ENCODE data around the gene ARL5C. TPM values are rescaled to one million over a fixed set of nuclear protein-coding genes. Genes with fewer than 3 reads are reported as not detected.

Gene ARL5C
- total RNA-seq, 4 donors from 2014 or later: not detected

- Histone ChIP-seq H3K9me3 (no peaks in the 10 kb centered on the region), H3K27ac (no peak overlapping the region), H3K4me3 (no peak overlapping the region), H3K27me3 (no peaks in the 10 kb centered on the region), H3K4me1 (no peaks in the 10 kb centered on the region), H3K36me3 (no peaks in the 10 kb centered on the region)
- 80 to 89% methylated on average over 1 to 7 of the region's 7 CpGs for WGBS, 2 donors (ENCODE audit: low coverage in 1 of 2)
- intact Hi-C loops (cut with DNase I; ENCODE audit: low total_unique reads) (no loop called here), in situ Hi-C loops (cut with MboI; ENCODE audit: low pct_ligation_motif_present in 1 of 4, low pct_unique_long_range_greater_than_20kb in 1 of 4, low sequenced_read_pairs in 3 of 4) (no loop called here)
- no peak for DNase-seq
- TF ChIP-seq CTCF (IDR thresholded peaks at IDR 0.05): no peak
- TF ChIP-seq EP300 (IDR thresholded peaks at IDR 0.05; ENCODE audit: low read depth): no peak
- TF ChIP-seq POLR2A (IDR thresholded peaks at IDR 0.05): no peak
- TF ChIP-seq POLR2AphosphoS5 (IDR thresholded peaks at IDR 0.05): no peak
Observed at GRCh38 chr17:39107155-39107554, 58.8 kb downstream of the ARL5C start.

Other genes with a start within 250 kb of the ARL5C start
- gene FBXO47, start 198.8 kb downstream of the ARL5C start, total RNA-seq: not detected
- gene PLXDC1, start 14.5 kb downstream of the ARL5C start, total RNA-seq: 10 to 100 TPM in 1 of 4 donors, 1 to 10 TPM in 3; 1.6 to 26.2 (median 4.3) TPM
- 10 to 100 TPM; 10.1 to 21.7 (median 11.6) TPM for gene CACNB1, start 31.5 kb upstream of the ARL5C start, total RNA-seq
- 1,000 to 10,000 TPM; 1,146 to 2,715 (median 2,002) TPM for gene RPL19, start 34.1 kb upstream of the ARL5C start, total RNA-seq
- not detected for gene STAC2, start 59.8 kb upstream of the ARL5C start, total RNA-seq
- 10 to 100 TPM; 13.8 to 49.4 (median 23.1) TPM for gene FBXL20, start 235.5 kb upstream of the ARL5C start, total RNA-seq